C4-2B (cell line): Measurements from ENCODE around the gene R3HDM4.
"Not testable (repeated sequence)": the region's sequence is repeated elsewhere in the genome, so short reads cannot be mapped to it uniquely, and the experiment has no call there.

Experiments
- ZFX ChIP-seq: fragments of 450-650 bp; IDR thresholded peaks from 2 replicates; pipeline ENCODE4 v1.6.1; 2017
- TF ChIP-seq, protein P1 (sequence below): fragments of 450-650 bp; conservative IDR thresholded peaks from 2 replicates; pipeline ENCODE4 v1.5.1; 2017; ENCODE audit warnings: mild to moderate bottlenecking

DNA sequence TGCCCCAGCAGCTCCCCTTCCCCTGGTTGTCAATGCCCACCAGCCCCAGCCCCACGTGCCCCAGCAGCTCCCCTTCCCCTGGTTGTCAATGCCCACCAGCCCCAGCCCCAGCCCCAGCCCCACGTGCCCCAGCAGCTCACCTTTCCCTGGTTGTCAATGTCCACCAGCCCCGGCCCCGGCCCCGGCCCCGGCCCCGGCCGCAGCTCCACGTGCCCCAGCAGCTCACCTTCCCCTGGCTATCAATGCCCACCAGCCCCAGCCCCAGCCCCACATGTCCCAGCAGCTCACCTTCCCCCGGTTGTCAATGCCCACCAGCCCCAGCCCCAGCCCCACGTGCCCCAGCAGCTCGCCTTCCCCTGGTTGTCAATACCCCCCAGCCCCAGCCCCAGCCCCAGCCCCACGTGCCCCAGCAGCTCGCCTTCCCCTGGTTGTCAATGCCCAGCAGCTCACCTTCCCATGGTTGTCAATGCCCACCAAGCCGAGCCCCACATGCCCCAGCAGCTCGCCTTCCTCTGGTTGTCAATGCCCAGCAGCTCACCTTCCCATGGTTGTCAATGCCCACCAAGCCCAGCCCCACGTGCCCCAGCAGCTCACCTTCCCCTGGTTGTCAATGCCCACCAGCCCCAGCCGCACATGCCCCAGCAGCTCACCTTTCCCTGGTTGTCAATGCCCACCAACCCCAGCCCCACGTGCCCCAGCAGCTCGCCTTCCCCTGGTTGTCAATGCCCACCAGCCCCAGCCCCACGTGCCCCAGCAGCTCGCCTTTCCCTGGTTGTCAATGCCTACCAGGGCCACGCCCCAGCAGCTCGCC, 34.1 kb downstream of the R3HDM4 start:
- TF ChIP-seq, protein P1, sequence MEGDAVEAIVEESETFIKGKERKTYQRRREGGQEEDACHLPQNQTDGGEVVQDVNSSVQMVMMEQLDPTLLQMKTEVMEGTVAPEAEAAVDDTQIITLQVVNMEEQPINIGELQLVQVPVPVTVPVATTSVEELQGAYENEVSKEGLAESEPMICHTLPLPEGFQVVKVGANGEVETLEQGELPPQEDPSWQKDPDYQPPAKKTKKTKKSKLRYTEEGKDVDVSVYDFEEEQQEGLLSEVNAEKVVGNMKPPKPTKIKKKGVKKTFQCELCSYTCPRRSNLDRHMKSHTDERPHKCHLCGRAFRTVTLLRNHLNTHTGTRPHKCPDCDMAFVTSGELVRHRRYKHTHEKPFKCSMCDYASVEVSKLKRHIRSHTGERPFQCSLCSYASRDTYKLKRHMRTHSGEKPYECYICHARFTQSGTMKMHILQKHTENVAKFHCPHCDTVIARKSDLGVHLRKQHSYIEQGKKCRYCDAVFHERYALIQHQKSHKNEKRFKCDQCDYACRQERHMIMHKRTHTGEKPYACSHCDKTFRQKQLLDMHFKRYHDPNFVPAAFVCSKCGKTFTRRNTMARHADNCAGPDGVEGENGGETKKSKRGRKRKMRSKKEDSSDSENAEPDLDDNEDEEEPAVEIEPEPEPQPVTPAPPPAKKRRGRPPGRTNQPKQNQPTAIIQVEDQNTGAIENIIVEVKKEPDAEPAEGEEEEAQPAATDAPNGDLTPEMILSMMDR, result not testable (repeated sequence)
- not testable (repeated sequence) for TF ChIP-seq ZFX
